Stimulated activated naive CD8-positive, alpha-beta T cell treated with anti-CD3 and anti-CD28 coated beads, Interleukin-15, Interleukin-2, amounts not matched to agents 100 ng/mL and 50 ng/mL, for 24 hours (primary cell): Measurements from ENCODE around the gene LRRC41.

Source experiments
- H3K27ac Mint-ChIP-seq: one replicate; pipeline ENCODE4 v1.8.0; 2021; ENCODE audit warnings: mild to moderate bottlenecking, mixed read lengths
- H3K27me3 Mint-ChIP-seq: one replicate; pipeline ENCODE4 v1.8.0; 2021; ENCODE audit warnings: mixed read lengths
- H3K36me3 Mint-ChIP-seq: one replicate; pipeline ENCODE4 v1.8.0; 2021; ENCODE audit warnings: low read depth, mixed read lengths
- H3K4me1 Mint-ChIP-seq: one replicate; pipeline ENCODE4 v1.8.0; 2021; ENCODE audit warnings: low read depth, mixed read lengths
- H3K4me3 Mint-ChIP-seq: one replicate; pipeline ENCODE4 v1.8.0; 2021; ENCODE audit warnings: mild to moderate bottlenecking, mixed read lengths
- H3K9me3 Mint-ChIP-seq: one replicate; pipeline ENCODE4 v1.8.0; 2021; ENCODE audit warnings: mixed read lengths

LRRC41 gene

GRCh38 chr1:46303872-46304326, 483 bp upstream of the LRRC41 start:
- H3K4me3 Mint-ChIP-seq, result peak overlapping the region; percentile 100
- no peaks in the 10 kb centered on the region for H3K9me3 Mint-ChIP-seq
- H3K27ac Mint-ChIP-seq, result peak overlapping the region; percentile 96
- peaks cover 53% of the 10 kb centered on the region for H3K4me1 Mint-ChIP-seq
- no peaks in the 10 kb centered on the region for H3K27me3 Mint-ChIP-seq
- peaks cover 37% of the 10 kb centered on the region for H3K36me3 Mint-ChIP-seq

- Mint-ChIP-seq H3K9me3 (no peaks in the 10 kb centered on the region), H3K4me3 (peak overlapping the region; percentile 100), H3K4me1 (peaks cover 46% of the 10 kb centered on the region), H3K36me3 (peaks cover 31% of the 10 kb centered on the region), H3K27ac (peak overlapping the region; percentile 96), H3K27me3 (no peaks in the 10 kb centered on the region)
Measured at GRCh38 chr1:46302641-46303037, 777 bp downstream of the LRRC41 start.

GRCh38 chr1:46301808-46302640, 1.4 kb downstream of the LRRC41 start:
- no peaks in the 10 kb centered on the region for H3K9me3 Mint-ChIP-seq
- no peaks in the 10 kb centered on the region for H3K27me3 Mint-ChIP-seq
- H3K4me3 Mint-ChIP-seq, result peak overlapping the region; percentile 100
- H3K27ac Mint-ChIP-seq, result peak overlapping the region; percentile 96
- peaks cover 40% of the 10 kb centered on the region for H3K4me1 Mint-ChIP-seq
- peaks cover 33% of the 10 kb centered on the region for H3K36me3 Mint-ChIP-seq

GRCh38 chr1:46301406-46301807, 2.0 kb downstream of the LRRC41 start:
- Mint-ChIP-seq H3K36me3 (peaks cover 36% of the 10 kb centered on the region), H3K9me3 (no peaks in the 10 kb centered on the region), H3K4me3 (peak overlapping the region; percentile 100), H3K4me1 (peaks cover 36% of the 10 kb centered on the region), H3K27me3 (no peaks in the 10 kb centered on the region), H3K27ac (peak overlapping the region; percentile 96)

- H3K4me3 Mint-ChIP-seq, result peak overlapping the region; percentile 100
- H3K36me3 Mint-ChIP-seq, result peaks cover 35% of the 10 kb centered on the region
- H3K4me1 Mint-ChIP-seq, result peaks cover 30% of the 10 kb centered on the region
- H3K9me3 Mint-ChIP-seq, result no peaks in the 10 kb centered on the region
- H3K27ac Mint-ChIP-seq, result peak overlapping the region; percentile 96
- H3K27me3 Mint-ChIP-seq, result no peaks in the 10 kb centered on the region
Measured at GRCh38 chr1:46300673-46301405, 2.6 kb downstream of the LRRC41 start.

- no peak overlapping the region for H3K4me3 Mint-ChIP-seq
- H3K4me1 Mint-ChIP-seq, result peaks cover 14% of the 10 kb centered on the region
- no peak overlapping the region for H3K27ac Mint-ChIP-seq
- no peaks in the 10 kb centered on the region for H3K27me3 Mint-ChIP-seq
- no peaks in the 10 kb centered on the region for H3K9me3 Mint-ChIP-seq
- peaks cover 32% of the 10 kb centered on the region for H3K36me3 Mint-ChIP-seq
Measured at GRCh38 chr1:46298387-46298786, 5.0 kb downstream of the LRRC41 start.

GRCh38 chr1:46295306-46295705, 8.1 kb downstream of the LRRC41 start:
- H3K36me3 Mint-ChIP-seq, result peaks cover 41% of the 10 kb centered on the region
- no peak overlapping the region for H3K27ac Mint-ChIP-seq
- H3K4me1 Mint-ChIP-seq, result peaks cover under 1% of the 10 kb centered on the region
- no peak overlapping the region for H3K4me3 Mint-ChIP-seq
- H3K9me3 Mint-ChIP-seq, result no peaks in the 10 kb centered on the region
- no peaks in the 10 kb centered on the region for H3K27me3 Mint-ChIP-seq

- H3K4me1 Mint-ChIP-seq, result peaks cover 18% of the 10 kb centered on the region
Measured at GRCh38 chr1:46289976-46290375, 13.4 kb downstream of the LRRC41 start.

GRCh38 chr1:46289134-46289494, 14.3 kb downstream of the LRRC41 start:
- Mint-ChIP-seq H3K4me3 (no peak overlapping the region), H3K4me1 (peaks cover 18% of the 10 kb centered on the region), H3K27ac (no peak overlapping the region), H3K27me3 (no peaks in the 10 kb centered on the region), H3K36me3 (peaks cover 56% of the 10 kb centered on the region), H3K9me3 (no peaks in the 10 kb centered on the region)

More at GRCh38 chr1:46289976-46290375, 13.4 kb downstream of the LRRC41 start:
- Mint-ChIP-seq H3K4me3 (no peak overlapping the region), H3K36me3 (peaks cover 50% of the 10 kb centered on the region), H3K9me3 (no peaks in the 10 kb centered on the region), H3K27ac (no peak overlapping the region), H3K27me3 (no peaks in the 10 kb centered on the region)

GRCh38 chr1:46288485-46289133, 14.8 kb downstream of the LRRC41 start:
- no peak overlapping the region for H3K27ac Mint-ChIP-seq
- peaks cover 18% of the 10 kb centered on the region for H3K4me1 Mint-ChIP-seq
- no peaks in the 10 kb centered on the region for H3K9me3 Mint-ChIP-seq
- H3K36me3 Mint-ChIP-seq, result peaks cover 60% of the 10 kb centered on the region
- H3K27me3 Mint-ChIP-seq, result no peaks in the 10 kb centered on the region
- no peak overlapping the region for H3K4me3 Mint-ChIP-seq

GRCh38 chr1:46285730-46286477, 17.5 kb downstream of the LRRC41 start:
- peaks cover 74% of the 10 kb centered on the region for H3K36me3 Mint-ChIP-seq
- H3K4me1 Mint-ChIP-seq, result peaks cover 18% of the 10 kb centered on the region
- no peaks in the 10 kb centered on the region for H3K9me3 Mint-ChIP-seq
- H3K27me3 Mint-ChIP-seq, result no peaks in the 10 kb centered on the region
- peak overlapping the region; percentile 81 for H3K27ac Mint-ChIP-seq
- no peak overlapping the region for H3K4me3 Mint-ChIP-seq

GRCh38 chr1:46284597-46285564, 18.5 kb downstream of the LRRC41 start:
- Mint-ChIP-seq H3K4me3 (no peak overlapping the region), H3K9me3 (no peaks in the 10 kb centered on the region), H3K27ac (peak overlapping the region; percentile 61), H3K27me3 (no peaks in the 10 kb centered on the region), H3K4me1 (peaks cover 18% of the 10 kb centered on the region), H3K36me3 (peaks cover 79% of the 10 kb centered on the region)

- no peaks in the 10 kb centered on the region for H3K27me3 Mint-ChIP-seq
- H3K4me3 Mint-ChIP-seq, result no peak overlapping the region
- H3K36me3 Mint-ChIP-seq, result peaks cover 78% of the 10 kb centered on the region
- H3K27ac Mint-ChIP-seq, result no peak overlapping the region
- H3K4me1 Mint-ChIP-seq, result peaks cover 18% of the 10 kb centered on the region
- no peaks in the 10 kb centered on the region for H3K9me3 Mint-ChIP-seq
Measured at GRCh38 chr1:46284058-46284457, 19.4 kb downstream of the LRRC41 start.
